ENCODE measurements around the gene EVA1A. TPM values are rescaled to one million over a fixed set of nuclear protein-coding genes. Genes with fewer than 3 reads are reported as not detected.
A peak's percentile ranks its signal among the peaks of the same experiment; 100 is the strongest.

The EVA1A gene
- polyA plus RNA-seq, 3 donors: not detected

GRCh38 chr2:75609334-75609689 is 48.6 kb upstream of the EVA1A start:
- Histone ChIP-seq H3K79me2 (ENCODE audit: insufficient read depth, low read length) (no peaks in the 10 kb centered on the region), H3K4me1 (ENCODE audit: control insufficient read depth in 1 of 2, insufficient read depth in 2 of 2, low read length in 2 of 2) (no peaks in the 10 kb centered on the region), H3K9me3 (replicated peaks in 1 of 2; ENCODE audit: control insufficient read depth in 1 of 2, insufficient read depth in 1 of 2, low read length in 2 of 2) (no peaks in the 10 kb centered on the region), H3K9ac (ENCODE audit: insufficient read depth, low read length, poor library complexity, severe bottlenecking) (no peak overlapping the region), H3K27me3 (ENCODE audit: control insufficient read depth in 2 of 2, insufficient read depth in 2 of 2, low read length in 2 of 2) (peaks cover 25% of the 10 kb centered on the region in 2 donors), H2AFZ (ENCODE audit: insufficient read depth, low read depth, low read length, poor library complexity, severe bottlenecking) (no peak overlapping the region), H3K27ac (ENCODE audit: low read depth in 1 of 2, low read length in 2 of 2) (no peak overlapping the region), H3K36me3 (replicated peaks in 1 of 2; ENCODE audit: control insufficient read depth in 1 of 2, insufficient read depth in 2 of 2, low read length in 2 of 2) (no peaks in the 10 kb centered on the region), H3K4me2 (replicated peaks; ENCODE audit: extremely low read depth, low read length, poor library complexity, severe bottlenecking) (no peak overlapping the region), H3K4me3 (replicated peaks in 1 of 3; ENCODE audit: low read depth in 2 of 3, low read length in 3 of 3) (no peak overlapping the region), H4K20me1 (ENCODE audit: insufficient read depth, low read length) (no peaks in the 10 kb centered on the region)
- Mint-ChIP-seq H3K36me3 (no peaks in the 10 kb centered on the region), H3K27ac (no peak overlapping the region), H3K4me3 (no peak overlapping the region), H3K9me3 (peaks cover 0 to 2% (median 0%) of the 10 kb centered on the region in 7 donors), H3K27me3 (ENCODE audit: low read depth in 3 of 3) (peaks cover 33 to 46% (median 34%) of the 10 kb centered on the region in 3 donors), H3K4me1 (peaks cover 3% of the 10 kb centered on the region)
- 57% methylated on average over 4 of the region's 5 CpGs for WGBS (ENCODE audit: insufficient coverage)
- TF ChIP-seq CTCF (IDR thresholded peaks at IDR 0.05): peak; percentile 67
- no peak for DNase-seq
- intact Hi-C loops (cut with micrococcal nuclease): loop anchor here (5.0 to 10.0 kb wide), 2 partner anchors 692 to 695 kb away; no protein-coding TSS in a partner anchor

DNA sequence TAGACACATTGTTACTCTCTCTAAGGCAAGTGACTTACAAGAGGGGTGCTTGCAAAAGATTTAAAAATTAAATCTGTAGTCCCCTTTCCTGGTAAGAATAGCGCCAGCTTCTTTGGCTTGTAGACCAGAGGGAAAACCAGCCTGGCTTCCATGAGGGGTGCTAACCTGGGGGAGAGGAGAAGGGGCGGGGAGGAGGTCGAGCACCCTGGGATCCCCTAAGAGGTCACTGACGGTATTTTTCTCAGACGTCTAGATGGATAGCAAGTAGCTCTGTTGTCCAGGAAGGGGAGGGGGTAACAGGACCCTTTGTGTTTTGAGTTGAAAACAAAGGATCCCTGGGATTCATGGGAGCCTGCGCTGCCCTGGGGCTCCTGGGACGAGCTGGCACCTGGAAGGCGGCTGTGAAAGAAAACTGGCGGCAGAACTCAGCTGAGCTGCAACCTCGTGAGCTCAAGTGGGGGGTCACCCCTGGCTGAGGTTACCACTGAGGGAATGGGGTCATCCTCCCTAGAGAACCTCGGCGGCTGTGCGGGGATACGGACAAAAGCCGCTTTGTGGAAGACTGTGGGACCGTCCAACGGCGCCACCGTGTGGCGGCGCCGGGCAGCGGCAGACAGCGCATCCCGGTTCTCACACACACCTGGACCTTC is 48.1 kb upstream of the EVA1A start:
- no peak overlapping the region for H2AFZ ChIP-seq (ENCODE audit: insufficient read depth, low read depth, low read length, poor library complexity, severe bottlenecking)
- H4K20me1 ChIP-seq (ENCODE audit: insufficient read depth, low read length): no peaks in the 10 kb centered on the region
- Mint-ChIP-seq H3K36me3 (no peaks in the 10 kb centered on the region), H3K27me3 (ENCODE audit: low read depth in 3 of 3) (peaks cover 33 to 48% (median 34%) of the 10 kb centered on the region in 3 donors), H3K4me1 (peaks cover 3% of the 10 kb centered on the region), H3K9me3 (peaks cover 0 to 2% (median 0%) of the 10 kb centered on the region in 7 donors), H3K4me3 (peak overlapping the region in 1 of 2 donors; percentile 44), H3K27ac (no peak overlapping the region)
- no peak overlapping the region for H3K27ac ChIP-seq (ENCODE audit: low read depth in 1 of 2, low read length in 2 of 2)
- H3K4me3 ChIP-seq (replicated peaks in 1 of 3; ENCODE audit: low read depth in 2 of 3, low read length in 3 of 3): no peak overlapping the region
- no peaks in the 10 kb centered on the region for H3K36me3 ChIP-seq (replicated peaks in 1 of 2; ENCODE audit: control insufficient read depth in 1 of 2, insufficient read depth in 2 of 2, low read length in 2 of 2)
- 11% methylated on average over 20 of the region's 25 CpGs for WGBS (ENCODE audit: insufficient coverage)
- no peak overlapping the region for H3K4me2 ChIP-seq (replicated peaks; ENCODE audit: extremely low read depth, low read length, poor library complexity, severe bottlenecking)
- no peaks in the 10 kb centered on the region for H3K79me2 ChIP-seq (ENCODE audit: insufficient read depth, low read length)
- intact Hi-C loops (cut with micrococcal nuclease): loop anchor here (5.0 to 10.0 kb wide), 2 partner anchors 692 to 694 kb away; no protein-coding TSS in a partner anchor
- TF ChIP-seq CTCF (IDR thresholded peaks at IDR 0.05): peak; percentile 89
- no peaks in the 10 kb centered on the region for H3K4me1 ChIP-seq (ENCODE audit: control insufficient read depth in 1 of 2, insufficient read depth in 2 of 2, low read length in 2 of 2)
- DNase-seq: peak; percentile 6 to 31 (median 28)
- H3K27me3 ChIP-seq (ENCODE audit: control insufficient read depth in 2 of 2, insufficient read depth in 2 of 2, low read length in 2 of 2): peaks cover 25% of the 10 kb centered on the region in 2 donors
- H3K9me3 ChIP-seq (replicated peaks in 1 of 2; ENCODE audit: control insufficient read depth in 1 of 2, insufficient read depth in 1 of 2, low read length in 2 of 2): no peaks in the 10 kb centered on the region
- no peak overlapping the region for H3K9ac ChIP-seq (ENCODE audit: insufficient read depth, low read length, poor library complexity, severe bottlenecking)

All from CD14-positive monocyte (primary cell).